Liver (tissue), 3 donors: ENCODE measurements around the gene PNO1.

Experiments
- CTCF ChIP-seq: fragments of 150-350 bp; IDR thresholded peaks from 2 replicates; pipeline ENCODE4 v1.5.1; 2017; ENCODE audit warnings: improper control_type of control experiment, low read depth, low read length; ENCODE audit not compliant: missing input control
- EGR1 ChIP-seq, 2 donors: IDR thresholded peaks; 2 replicates each; pipeline ENCODE4 v1.6.1; 2016 to 2018; ENCODE audit warnings: antibody characterized with exemption in 2 of 2, low read depth in 2 of 2
- FOXA1 ChIP-seq: IDR thresholded peaks from 2 replicates; pipeline ENCODE4 v1.6.1; 2016; ENCODE audit warnings: antibody characterized with exemption
- JUND ChIP-seq, 2 donors: IDR thresholded peaks; 2 replicates each; pipeline ENCODE4 v1.6.1; 2016; ENCODE audit warnings: antibody characterized with exemption in 2 of 2
- MAX ChIP-seq: IDR thresholded peaks from 2 replicates; pipeline ENCODE4 v1.6.1; 2016; ENCODE audit warnings: antibody characterized with exemption
- RAD21 ChIP-seq, 2 donors: IDR thresholded peaks; 2 replicates each; pipeline ENCODE4 v1.6.1; 2016; ENCODE audit warnings: antibody characterized with exemption in 2 of 2, mild to moderate bottlenecking in 2 of 2
- YY1 ChIP-seq: IDR thresholded peaks from 2 replicates; pipeline ENCODE4 v1.6.1; 2016; ENCODE audit warnings: antibody characterized with exemption, mild to moderate bottlenecking
- ZBTB33 ChIP-seq: IDR thresholded peaks from 2 replicates; pipeline ENCODE4 v1.6.1; 2016; ENCODE audit warnings: antibody characterized with exemption
- donor health status: healthy.
- donor health status: healthy.

- TF ChIP-seq CTCF (no peak), RAD21 (IDR thresholded peaks at IDR 0.05) (no peak), JUND (IDR thresholded peaks at IDR 0.05) (no peak), FOXA1 (no peak), ZBTB33 (no peak), MAX (no peak), EGR1 (IDR thresholded peaks at IDR 0.05; ENCODE audit: low read depth in 2 of 2) (no peak), YY1 (no peak)
Measured at GRCh38 chr2:68193787-68194372, 36.2 kb downstream of the PNO1 start.
